ENCODE data around the gene MYO3B.
A peak's percentile ranks its signal among the peaks of the same experiment; 100 is the strongest.

The MYO3B gene

GRCh38 chr2:170685591-170685990 lies 507.6 kb downstream of the MYO3B start:
- H3K4me3 ChIP-seq (ENCODE audit: low read depth, low read length) = no peak overlapping the region
- no peak for DNase-seq (ENCODE audit: low read depth)

GRCh38 chr2:170689481-170689880 lies 511.5 kb downstream of the MYO3B start:
- DNase-seq (ENCODE audit: low read depth) = no peak
- H3K4me3 ChIP-seq (ENCODE audit: low read depth, low read length) = no peak overlapping the region

- no peak for DNase-seq (ENCODE audit: low read depth)
Observed at GRCh38 chr2:170690640-170691039, 512.7 kb downstream of the MYO3B start.

GRCh38 chr2:170694316-170694715 lies 516.4 kb downstream of the MYO3B start:
- no peak overlapping the region for H3K4me3 ChIP-seq (ENCODE audit: low read depth, low read length)
- DNase-seq (ENCODE audit: low read depth) = no peak

More at GRCh38 chr2:170690640-170691039, 512.7 kb downstream of the MYO3B start:
- no peak overlapping the region for H3K4me3 ChIP-seq (ENCODE audit: low read depth, low read length)

- peak; percentile 8 for DNase-seq (ENCODE audit: low read depth)
- H3K4me3 ChIP-seq (ENCODE audit: low read depth, low read length) = no peak overlapping the region
Observed at GRCh38 chr2:170695521-170696410, 517.8 kb downstream of the MYO3B start.

GRCh38 chr2:170696948-170697347 lies 519.0 kb downstream of the MYO3B start:
- no peak for DNase-seq (ENCODE audit: low read depth)
- no peak overlapping the region for H3K4me3 ChIP-seq (ENCODE audit: low read depth, low read length)

GRCh38 chr2:170701011-170701410 lies 523.1 kb downstream of the MYO3B start:
- H3K4me3 ChIP-seq (ENCODE audit: low read depth, low read length) = no peak overlapping the region
- no peak for DNase-seq (ENCODE audit: low read depth)

GRCh38 chr2:170703776-170704476 lies 526.0 kb downstream of the MYO3B start:
- H3K4me3 ChIP-seq (ENCODE audit: low read depth, low read length) = no peak overlapping the region
- DNase-seq (ENCODE audit: low read depth) = no peak
